CD4-positive, alpha-beta T cell treated with Interferon alpha-2 for 1 hour (primary cell): Measurements from ENCODE around the gene POLG2.

Experiments
- DNase-seq, 2 donors: peaks; one replicate each; pipeline ENCODE4 v3.0.0-alpha.2; 2020 to 2022

Gene POLG2

GRCh38 chr17:64496786-64497564 is at the start of gene POLG2:
POLG2 (minus strand) TSS chr17:64497054; CDS start chr17:64496968, 86 bp downstream.
- peak; percentile 95 to 96 for DNase-seq

- no peak for DNase-seq
These were observed 47.9 kb upstream of the POLG2 start for GRCh38 chr17:64544742-64545141.

GRCh38 chr17:64540118-64540776 is 43.4 kb upstream of the POLG2 start:
- no peak for DNase-seq

GRCh38 chr17:64538508-64539130 is 41.8 kb upstream of the POLG2 start:
- no peak for DNase-seq

GRCh38 chr17:64537488-64537887 is 40.6 kb upstream of the POLG2 start:
- DNase-seq: no peak

GRCh38 chr17:64536913-64537312 is 40.1 kb upstream of the POLG2 start:
- DNase-seq: no peak

GRCh38 chr17:64535357-64535756 is 38.5 kb upstream of the POLG2 start:
- no peak for DNase-seq

GRCh38 chr17:64534187-64534586 is 37.3 kb upstream of the POLG2 start:
- peak in 1 of 2 donors; percentile 15 for DNase-seq

GRCh38 chr17:64533784-64534183 is 36.9 kb upstream of the POLG2 start:
- no peak for DNase-seq

- no peak for DNase-seq
These were observed 35.6 kb upstream of the POLG2 start for GRCh38 chr17:64532409-64532808.

- DNase-seq: no peak
These were observed 35.1 kb upstream of the POLG2 start for GRCh38 chr17:64531955-64532371.

GRCh38 chr17:64529221-64529620 is 32.4 kb upstream of the POLG2 start:
- no peak for DNase-seq

GRCh38 chr17:64527914-64528313 is 31.1 kb upstream of the POLG2 start:
- no peak for DNase-seq

- no peak for DNase-seq
These were observed 23.5 kb upstream of the POLG2 start for GRCh38 chr17:64520359-64520758.

GRCh38 chr17:64519601-64520000 is 22.7 kb upstream of the POLG2 start:
- no peak for DNase-seq

GRCh38 chr17:64515829-64516228 is 19.0 kb upstream of the POLG2 start:
- no peak for DNase-seq

- DNase-seq: no peak
These were observed 18.6 kb upstream of the POLG2 start for GRCh38 chr17:64515419-64515818.

- DNase-seq: no peak
These were observed 12.3 kb upstream of the POLG2 start for GRCh38 chr17:64509179-64509578.

GRCh38 chr17:64508683-64509082 is 11.8 kb upstream of the POLG2 start:
- no peak for DNase-seq

- DNase-seq: peak; percentile 45 to 81
These were observed 10.5 kb upstream of the POLG2 start for GRCh38 chr17:64507413-64507782.

- peak; percentile 97 for DNase-seq
These were observed 9.9 kb upstream of the POLG2 start, which contains the start of gene CEP95 for GRCh38 chr17:64506576-64507412. CEP95 (plus strand) TSS chr17:64506977; CDS start chr17:64507098, 121 bp downstream.

- DNase-seq: peak; percentile 97
These were observed 9.3 kb upstream of the POLG2 start, which contains the start of gene DDX5 for GRCh38 chr17:64506201-64506575. DDX5 (minus strand) TSS chr17:64506289; CDS start chr17:64506119, 170 bp downstream.
